HG03460 (cell line): Measurements from ENCODE around the gene C19orf18.

Experiments used
- ATAC-seq: cut with Tn5 transposase; IDR thresholded peaks from one replicate; pipeline ENCODE4 v1.9.1; 2021; ENCODE audit not compliant: unreplicated experiment

The C19orf18 gene

GRCh38 chr19:57947419-57948134, 26.8 kb downstream of the C19orf18 start, which contains the start of gene ZNF256:
Gene ZNF256, minus strand, starts transcription at chr19:57947706. Its CDS starts 232 bp downstream, at chr19:57947474.
- peak; percentile 90 for ATAC-seq

- no peak for ATAC-seq
Observed at GRCh38 chr19:57947088-57947418, 27.3 kb downstream of the C19orf18 start.

- ATAC-seq = no peak
Observed at GRCh38 chr19:57946316-57946715, 28.0 kb downstream of the C19orf18 start.

GRCh38 chr19:57941593-57941992, 32.7 kb downstream of the C19orf18 start:
- no peak for ATAC-seq

- no peak for ATAC-seq
Observed at GRCh38 chr19:57935731-57936130, 38.6 kb downstream of the C19orf18 start.

- ATAC-seq = peak; percentile 74
Observed at GRCh38 chr19:57934820-57935665, 39.3 kb downstream of the C19orf18 start, which contains the start of gene ZNF418. Gene ZNF418, minus strand, starts transcription at chr19:57935402. Its CDS starts 1,580 bp downstream, at chr19:57933822.

- ATAC-seq = no peak
Observed at GRCh38 chr19:57927587-57927986, 46.7 kb downstream of the C19orf18 start.

GRCh38 chr19:57916168-57916995, 58.0 kb downstream of the C19orf18 start, which contains the start of gene ZNF417:
Gene ZNF417, minus strand, starts transcription at chr19:57916592. Its CDS starts 181 bp downstream, at chr19:57916411.
- ATAC-seq = peak; percentile 97

- ATAC-seq = no peak
Observed at GRCh38 chr19:57914531-57914930, 59.8 kb downstream of the C19orf18 start.
